WTC11 (cell line): Measurements from ENCODE around the gene SH3BP5. TPM values are rescaled to one million over a fixed set of nuclear protein-coding genes. Genes with fewer than 3 reads are reported as not detected.
"Not testable (repeated sequence)": the region's sequence is repeated elsewhere in the genome, so short reads cannot be mapped to it uniquely, and the experiment has no call there.

Source experiments
- ATAC-seq: fragments of 200-7000 bp; cut with Tn5 transposase; 2 replicates; pipeline ENCODE4 v1.10.0; 2021; ENCODE audit warnings: mild to moderate bottlenecking, moderate library complexity
- CTCF ChIA-PET: fragments of 300-600 bp; sonication (Branson Sonifier 250); formaldehyde crosslinking; loops from one replicate; lab custom pipeline; 2021; ENCODE audit warnings: antibody characterized with exemption; lab: Charles Lee
- POLR2A ChIA-PET: fragments of 350-600 bp; sonication (Branson Sonifier 250); formaldehyde crosslinking; loops from one replicate; lab custom pipeline; 2021; ENCODE audit warnings: antibody characterized with exemption; lab: Charles Lee
- DNase-seq: peaks from one replicate; pipeline ENCODE4 v3.0.0; 2021; ENCODE audit warnings: low spot score
- H3K27ac Mint-ChIP-seq: 2 replicates; pipeline ENCODE4 v1.8.0; 2021; ENCODE audit warnings: mixed read lengths
- H3K27me3 Mint-ChIP-seq: 2 replicates; pipeline ENCODE4 v1.8.0; 2021; ENCODE audit warnings: low read depth, mild to moderate bottlenecking, moderate library complexity, mixed read lengths
- H3K36me3 Mint-ChIP-seq: 2 replicates; pipeline ENCODE4 v1.8.0; 2021; ENCODE audit warnings: mixed read lengths
- H3K4me1 Mint-ChIP-seq: 2 replicates; pipeline ENCODE4 v1.8.0; 2022; ENCODE audit warnings: mixed read lengths
- H3K4me3 Mint-ChIP-seq: 2 replicates; pipeline ENCODE4 v1.8.0; 2021; ENCODE audit warnings: mild to moderate bottlenecking, moderate library complexity, mixed read lengths
- H3K9me3 Mint-ChIP-seq: 2 replicates; pipeline ENCODE4 v1.8.0; 2021; ENCODE audit warnings: mixed read lengths
- CREM ChIP-seq: sonication (generic); formaldehyde crosslinking; IDR thresholded peaks from 2 replicates; pipeline ENCODE4 v1.8.1; 2022; ENCODE audit warnings: mild to moderate bottlenecking, missing genetic modification reagents, moderate library complexity
- ELF4 ChIP-seq: sonication (generic); formaldehyde crosslinking; IDR thresholded peaks from 2 replicates; pipeline ENCODE4 v1.8.1; 2022; ENCODE audit warnings: low read depth, mild to moderate bottlenecking, moderate library complexity, missing genetic modification reagents
- ERG ChIP-seq: fragments of 250-450 bp; sonication (Bioruptor Pico); IDR thresholded peaks from 2 replicates; pipeline ENCODE4 v1.8.0; 2021; ENCODE audit warnings: mild to moderate bottlenecking
- FOXP1 ChIP-seq: sonication (generic); formaldehyde crosslinking; IDR thresholded peaks from 2 replicates; pipeline ENCODE4 v1.8.0; 2022; ENCODE audit warnings: missing genetic modification reagents, mild to moderate bottlenecking, moderate library complexity, borderline replicate concordance
- GABPB1 ChIP-seq: sonication (generic); formaldehyde crosslinking; IDR thresholded peaks from 2 replicates; pipeline ENCODE4 v1.8.1; 2023; ENCODE audit warnings: mild to moderate bottlenecking, missing genetic modification reagents
- GRHL2 ChIP-seq: fragments of 250-450 bp; sonication (Bioruptor Pico); IDR thresholded peaks from 2 replicates; pipeline ENCODE4 v1.8.0; 2022; ENCODE audit warnings: mild to moderate bottlenecking, moderate library complexity; ENCODE audit not compliant: insufficient replicate concordance, severe bottlenecking
- GTF2I ChIP-seq: fragments of 250-450 bp; sonication (Bioruptor Pico); conservative IDR thresholded peaks from 2 replicates; pipeline ENCODE4 v1.4.0; 2021; ENCODE audit warnings: mild to moderate bottlenecking
- MAX ChIP-seq: sonication (generic); formaldehyde crosslinking; IDR thresholded peaks from 2 replicates; pipeline ENCODE4 v1.8.0; 2022; ENCODE audit warnings: mild to moderate bottlenecking, missing genetic modification reagents
- MLX ChIP-seq: sonication (generic); formaldehyde crosslinking; IDR thresholded peaks from 2 replicates; pipeline ENCODE4 v1.8.1; 2023; ENCODE audit warnings: mild to moderate bottlenecking, missing genetic modification reagents, moderate library complexity
- NFYB ChIP-seq: sonication (generic); formaldehyde crosslinking; conservative IDR thresholded peaks from 2 replicates; pipeline ENCODE4 v1.8.0; 2022; ENCODE audit warnings: low read depth, missing genetic modification reagents
- NR1H2 ChIP-seq: sonication (generic); formaldehyde crosslinking; IDR thresholded peaks from 2 replicates; pipeline ENCODE4 v1.9.0; 2021; ENCODE audit warnings: mild to moderate bottlenecking, moderate library complexity, missing genetic modification reagents
- PRDM15 ChIP-seq: sonication (generic); formaldehyde crosslinking; IDR thresholded peaks from 2 replicates; pipeline ENCODE4 v1.8.0; 2022; ENCODE audit warnings: missing genetic modification reagents
- PREB ChIP-seq: sonication (generic); formaldehyde crosslinking; IDR thresholded peaks from 2 replicates; pipeline ENCODE4 v1.8.1; 2022; ENCODE audit warnings: mild to moderate bottlenecking, missing genetic modification reagents, moderate library complexity, borderline replicate concordance
- RORB ChIP-seq: fragments of 250-450 bp; sonication (Bioruptor Pico); IDR thresholded peaks from 2 replicates; pipeline ENCODE4 v1.9.0; 2021; ENCODE audit warnings: mild to moderate bottlenecking
- SP1 ChIP-seq: sonication (generic); formaldehyde crosslinking; conservative IDR thresholded peaks from 2 replicates; pipeline ENCODE4 v1.8.1; 2022; ENCODE audit warnings: missing genetic modification reagents
- ZBTB43 ChIP-seq: sonication (generic); formaldehyde crosslinking; IDR thresholded peaks from 2 replicates; pipeline ENCODE4 v1.8.1; 2023; ENCODE audit warnings: mild to moderate bottlenecking, missing genetic modification reagents
- total RNA-seq: library from RNA; stranded (reverse); gene quantifications from 3 replicates; pipeline ENCODE4 v1.2.3, GENCODE V29; 2021
- TF ChIP-seq, protein P1 (sequence below): sonication (generic); formaldehyde crosslinking; IDR thresholded peaks from 2 replicates; pipeline ENCODE4 v1.8.1; 2023; ENCODE audit warnings: mild to moderate bottlenecking, missing genetic modification reagents, moderate library complexity
- TF ChIP-seq, protein P2 (sequence below): sonication (generic); formaldehyde crosslinking; IDR thresholded peaks from 2 replicates; pipeline ENCODE4 v1.8.0; 2022; ENCODE audit warnings: mild to moderate bottlenecking, missing genetic modification reagents
- TF ChIP-seq, protein P3 (sequence below): fragments of 250-450 bp; sonication (Bioruptor Pico); IDR thresholded peaks from 2 replicates; pipeline ENCODE4 v2.1.2; 2022; ENCODE audit warnings: mild to moderate bottlenecking, moderate library complexity
- TF ChIP-seq, protein P4 (sequence below): fragments of 250-450 bp; sonication (Bioruptor Pico); IDR thresholded peaks from 2 replicates; pipeline ENCODE4 v1.9.0; 2021; ENCODE audit warnings: moderate library complexity, mild to moderate bottlenecking, inconsistent platforms, borderline replicate concordance

The SH3BP5 gene
- total RNA-seq, 1 experiment from 2014 or later = 7.2 TPM

- H3K9me3 Mint-ChIP-seq = peaks cover 6% of the 10 kb centered on the region
- H3K36me3 Mint-ChIP-seq = no peaks in the 10 kb centered on the region
- H3K4me1 Mint-ChIP-seq = peaks cover 28% of the 10 kb centered on the region
- CTCF ChIA-PET = no interaction called here
- no peak overlapping the region for H3K4me3 Mint-ChIP-seq
- POLR2A ChIA-PET = interaction anchor here (0.7 kb wide), 1 partner anchor 25 kb away, joined by 4 read pairs; no protein-coding TSS in a partner anchor
- H3K27ac Mint-ChIP-seq = no peak overlapping the region
- DNase-seq = no peak
- no peak for ATAC-seq
- no peaks in the 10 kb centered on the region; the same call in 1 of the 2 replicates for H3K27me3 Mint-ChIP-seq
- no peak for TF ChIP-seq CREM (CRISPR knock-in tag)
- TF ChIP-seq, protein P1, sequence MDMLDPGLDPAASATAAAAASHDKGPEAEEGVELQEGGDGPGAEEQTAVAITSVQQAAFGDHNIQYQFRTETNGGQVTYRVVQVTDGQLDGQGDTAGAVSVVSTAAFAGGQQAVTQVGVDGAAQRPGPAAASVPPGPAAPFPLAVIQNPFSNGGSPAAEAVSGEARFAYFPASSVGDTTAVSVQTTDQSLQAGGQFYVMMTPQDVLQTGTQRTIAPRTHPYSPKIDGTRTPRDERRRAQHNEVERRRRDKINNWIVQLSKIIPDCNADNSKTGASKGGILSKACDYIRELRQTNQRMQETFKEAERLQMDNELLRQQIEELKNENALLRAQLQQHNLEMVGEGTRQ (CRISPR knock-in tag) = no peak
- TF ChIP-seq PREB (CRISPR knock-in tag) = no peak
- no peak for TF ChIP-seq GABPB1 (CRISPR knock-in tag)
- no peak for TF ChIP-seq RORB (CRISPR knock-in tag)
- TF ChIP-seq PRDM15 = no peak
- no peak for TF ChIP-seq NR1H2
- TF ChIP-seq MAX = no peak
- TF ChIP-seq GRHL2 = no peak
- no peak for TF ChIP-seq MLX
- no peak for TF ChIP-seq ZBTB43 (CRISPR knock-in tag)
- TF ChIP-seq, protein P2, sequence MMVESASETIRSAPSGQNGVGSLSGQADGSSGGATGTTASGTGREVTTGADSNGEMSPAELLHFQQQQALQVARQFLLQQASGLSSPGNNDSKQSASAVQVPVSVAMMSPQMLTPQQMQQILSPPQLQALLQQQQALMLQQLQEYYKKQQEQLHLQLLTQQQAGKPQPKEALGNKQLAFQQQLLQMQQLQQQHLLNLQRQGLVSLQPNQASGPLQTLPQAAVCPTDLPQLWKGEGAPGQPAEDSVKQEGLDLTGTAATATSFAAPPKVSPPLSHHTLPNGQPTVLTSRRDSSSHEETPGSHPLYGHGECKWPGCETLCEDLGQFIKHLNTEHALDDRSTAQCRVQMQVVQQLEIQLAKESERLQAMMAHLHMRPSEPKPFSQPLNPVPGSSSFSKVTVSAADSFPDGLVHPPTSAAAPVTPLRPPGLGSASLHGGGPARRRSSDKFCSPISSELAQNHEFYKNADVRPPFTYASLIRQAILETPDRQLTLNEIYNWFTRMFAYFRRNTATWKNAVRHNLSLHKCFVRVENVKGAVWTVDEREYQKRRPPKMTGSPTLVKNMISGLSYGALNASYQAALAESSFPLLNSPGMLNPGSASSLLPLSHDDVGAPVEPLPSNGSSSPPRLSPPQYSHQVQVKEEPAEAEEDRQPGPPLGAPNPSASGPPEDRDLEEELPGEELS = no peak
- no peak for TF ChIP-seq SP1
- no peak for TF ChIP-seq ELF4 (CRISPR knock-in tag)
- TF ChIP-seq FOXP1 (CRISPR knock-in tag) = no peak
- TF ChIP-seq NFYB = no peak
- TF ChIP-seq, protein P3, sequence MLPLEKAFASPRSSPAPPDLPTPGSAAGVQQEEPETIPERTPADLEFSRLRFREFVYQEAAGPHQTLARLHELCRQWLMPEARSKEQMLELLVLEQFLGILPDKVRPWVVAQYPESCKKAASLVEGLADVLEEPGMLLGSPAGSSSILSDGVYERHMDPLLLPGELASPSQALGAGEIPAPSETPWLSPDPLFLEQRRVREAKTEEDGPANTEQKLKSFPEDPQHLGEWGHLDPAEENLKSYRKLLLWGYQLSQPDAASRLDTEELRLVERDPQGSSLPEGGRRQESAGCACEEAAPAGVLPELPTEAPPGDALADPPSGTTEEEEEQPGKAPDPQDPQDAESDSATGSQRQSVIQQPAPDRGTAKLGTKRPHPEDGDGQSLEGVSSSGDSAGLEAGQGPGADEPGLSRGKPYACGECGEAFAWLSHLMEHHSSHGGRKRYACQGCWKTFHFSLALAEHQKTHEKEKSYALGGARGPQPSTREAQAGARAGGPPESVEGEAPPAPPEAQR (CRISPR knock-in tag) = no peak
- no peak for TF ChIP-seq ERG (CRISPR knock-in tag)
- TF ChIP-seq GTF2I (CRISPR knock-in tag) = no peak
- TF ChIP-seq, protein P4, sequence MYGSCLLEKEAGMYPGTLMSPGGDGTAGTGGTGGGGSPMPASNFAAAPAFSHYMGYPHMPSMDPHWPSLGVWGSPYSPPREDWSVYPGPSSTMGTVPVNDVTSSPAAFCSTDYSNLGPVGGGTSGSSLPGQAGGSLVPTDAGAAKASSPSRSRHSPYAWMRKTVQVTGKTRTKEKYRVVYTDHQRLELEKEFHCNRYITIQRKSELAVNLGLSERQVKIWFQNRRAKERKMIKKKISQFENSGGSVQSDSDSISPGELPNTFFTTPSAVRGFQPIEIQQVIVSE (CRISPR knock-in tag) = no peak
These were observed 27.5 kb upstream of the SH3BP5 start for GRCh38 chr3:15359677-15360397.

- POLR2A ChIA-PET, H3K4me3 Mint-ChIP-seq, H3K36me3 Mint-ChIP-seq, H3K27me3 Mint-ChIP-seq, CTCF ChIA-PET, DNase-seq: not testable (repeated sequence)
- peak; percentile 47; the same call in 1 of the 2 replicates for ATAC-seq
- Mint-ChIP-seq H3K9me3 (peaks cover 13% of the 10 kb centered on the region), H3K27ac (peak overlapping the region; percentile 20), H3K4me1 (peaks cover 20% of the 10 kb centered on the region)
These were observed 24.3 kb upstream of the SH3BP5 start for GRCh38 chr3:15356651-15357061.
